HG03354 (cell line): ENCODE measurements around the gene L3HYPDH.

Experiments used
- ATAC-seq: cut with Tn5 transposase; IDR thresholded peaks from one replicate; pipeline ENCODE4 v1.9.1; 2021; ENCODE audit warnings: mild to moderate bottlenecking; ENCODE audit not compliant: unreplicated experiment, poor library complexity, severe bottlenecking

Gene L3HYPDH

GRCh38 chr14:59429790-59430189 lies 54.4 kb downstream of the L3HYPDH start:
- ATAC-seq = no peak

GRCh38 chr14:59428581-59429012 lies 55.6 kb downstream of the L3HYPDH start:
- no peak for ATAC-seq

- no peak for ATAC-seq
Measured at GRCh38 chr14:59427653-59428580, 56.3 kb downstream of the L3HYPDH start.

GRCh38 chr14:59425322-59425935 lies 58.8 kb downstream of the L3HYPDH start:
- ATAC-seq = no peak

GRCh38 chr14:59424341-59425071 lies 59.7 kb downstream of the L3HYPDH start:
- ATAC-seq = no peak
